ENCODE measurements around the gene GPR142. TPM values are rescaled to one million over a fixed set of nuclear protein-coding genes. Genes with fewer than 3 reads are reported as not detected.

The GPR142 gene
- total and polyA plus RNA-seq, 2 of the 13 experiments (the other 11 are each of a cell fraction or from before 2014, with no cell fraction given): not detected

GRCh38 chr17:74417178-74418045, 50.1 kb downstream of the GPR142 start (continued):
- TF ChIP-seq ZNF451 (CRISPR knock-in tag; IDR thresholded peaks at IDR 0.05): no peak; the same call in 1 of the 2 replicates
- no peak for TF ChIP-seq STAT5B (CRISPR knock-in tag; IDR thresholded peaks at IDR 0.05)
- no peak for TF ChIP-seq ZNF432 (CRISPR knock-in tag; IDR thresholded peaks at IDR 0.05; ENCODE audit: borderline replicate concordance)
- TF ChIP-seq ZNF737 (CRISPR knock-in tag; IDR thresholded peaks at IDR 0.05; ENCODE audit: borderline replicate concordance): no peak
- TF ChIP-seq, protein P1, sequence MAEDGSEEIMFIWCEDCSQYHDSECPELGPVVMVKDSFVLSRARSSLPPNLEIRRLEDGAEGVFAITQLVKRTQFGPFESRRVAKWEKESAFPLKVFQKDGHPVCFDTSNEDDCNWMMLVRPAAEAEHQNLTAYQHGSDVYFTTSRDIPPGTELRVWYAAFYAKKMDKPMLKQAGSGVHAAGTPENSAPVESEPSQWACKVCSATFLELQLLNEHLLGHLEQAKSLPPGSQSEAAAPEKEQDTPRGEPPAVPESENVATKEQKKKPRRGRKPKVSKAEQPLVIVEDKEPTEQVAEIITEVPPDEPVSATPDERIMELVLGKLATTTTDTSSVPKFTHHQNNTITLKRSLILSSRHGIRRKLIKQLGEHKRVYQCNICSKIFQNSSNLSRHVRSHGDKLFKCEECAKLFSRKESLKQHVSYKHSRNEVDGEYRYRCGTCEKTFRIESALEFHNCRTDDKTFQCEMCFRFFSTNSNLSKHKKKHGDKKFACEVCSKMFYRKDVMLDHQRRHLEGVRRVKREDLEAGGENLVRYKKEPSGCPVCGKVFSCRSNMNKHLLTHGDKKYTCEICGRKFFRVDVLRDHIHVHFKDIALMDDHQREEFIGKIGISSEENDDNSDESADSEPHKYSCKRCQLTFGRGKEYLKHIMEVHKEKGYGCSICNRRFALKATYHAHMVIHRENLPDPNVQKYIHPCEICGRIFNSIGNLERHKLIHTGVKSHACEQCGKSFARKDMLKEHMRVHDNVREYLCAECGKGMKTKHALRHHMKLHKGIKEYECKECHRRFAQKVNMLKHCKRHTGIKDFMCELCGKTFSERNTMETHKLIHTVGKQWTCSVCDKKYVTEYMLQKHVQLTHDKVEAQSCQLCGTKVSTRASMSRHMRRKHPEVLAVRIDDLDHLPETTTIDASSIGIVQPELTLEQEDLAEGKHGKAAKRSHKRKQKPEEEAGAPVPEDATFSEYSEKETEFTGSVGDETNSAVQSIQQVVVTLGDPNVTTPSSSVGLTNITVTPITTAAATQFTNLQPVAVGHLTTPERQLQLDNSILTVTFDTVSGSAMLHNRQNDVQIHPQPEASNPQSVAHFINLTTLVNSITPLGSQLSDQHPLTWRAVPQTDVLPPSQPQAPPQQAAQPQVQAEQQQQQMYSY (CRISPR knock-in tag; IDR thresholded peaks at IDR 0.05): no peak
- no peak for TF ChIP-seq ETV6 (CRISPR knock-in tag; conservative IDR thresholded peaks at IDR 0.05)
- TF ChIP-seq ZNF441 (CRISPR knock-in tag; IDR thresholded peaks at IDR 0.05; ENCODE audit: borderline replicate concordance): no peak
- TF ChIP-seq KLF12 (CRISPR knock-in tag; IDR thresholded peaks at IDR 0.05; ENCODE audit: borderline replicate concordance): no peak
- TF ChIP-seq ISL2 (CRISPR knock-in tag; IDR thresholded peaks at IDR 0.05): no peak
- TF ChIP-seq ZHX2 (IDR thresholded peaks at IDR 0.05; ENCODE audit: low read depth): no peak
- no peak for TF ChIP-seq ZHX2 (CRISPR knock-in tag; IDR thresholded peaks at IDR 0.05; ENCODE audit: borderline replicate concordance)
- TF ChIP-seq ZNF687 (CRISPR knock-in tag; IDR thresholded peaks at IDR 0.05): peak; percentile 90
- no peak; the same call in 1 of the 2 replicates for TF ChIP-seq GFI1 (CRISPR knock-in tag; IDR thresholded peaks at IDR 0.05; ENCODE audit: borderline replicate concordance)
- TF ChIP-seq ZNF335 (CRISPR knock-in tag; IDR thresholded peaks at IDR 0.05): 0 out of 2 replicates have a peak, but pooled peaks have one; percentile 21

All from HepG2 (cell line).